ENCODE measurements around the gene NSMF.

NSMF gene

DNA sequence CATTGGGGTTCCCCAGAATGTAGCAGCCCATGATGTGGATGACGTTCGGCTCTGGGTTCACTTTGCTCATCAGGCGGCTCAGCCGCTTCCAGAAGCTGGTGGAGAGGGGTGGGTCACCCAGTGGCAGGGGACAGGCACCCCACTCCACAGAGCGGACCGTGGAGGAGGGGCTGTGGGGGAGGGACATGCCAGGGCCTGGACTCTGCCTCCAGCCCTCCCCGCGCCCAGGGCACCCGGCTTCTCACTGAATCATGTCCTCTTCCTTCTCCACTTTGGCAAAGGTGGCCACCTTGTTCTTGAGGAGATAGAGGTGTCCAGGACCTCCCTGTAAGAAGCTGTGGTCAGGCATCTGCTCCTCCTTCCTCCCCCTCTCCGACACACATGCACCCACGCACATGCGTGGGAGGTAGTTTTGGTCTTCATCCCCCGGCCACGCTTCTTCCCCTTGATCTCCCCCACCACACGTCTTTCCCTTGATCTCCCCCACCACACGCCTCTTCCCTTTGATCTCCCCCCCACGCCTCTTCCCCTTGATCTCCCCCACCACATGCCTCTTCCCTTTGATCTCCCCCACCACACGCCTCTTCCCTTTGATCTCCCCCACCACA is 9.1 kb downstream of the NSMF start:
- Histone ChIP-seq H3K9ac (ENCODE audit: low read depth, low read length, poor library complexity, severe bottlenecking) (no peak overlapping the region), H3K79me2 (ENCODE audit: insufficient read depth, low read length) (no peaks in the 10 kb centered on the region), H3K4me1 (ENCODE audit: insufficient read depth, low read length, poor library complexity, severe bottlenecking) (peaks cover 11% of the 10 kb centered on the region), H3F3A (ENCODE audit: low read depth) (no peaks in the 10 kb centered on the region), H3K27me3 (ENCODE audit: insufficient read depth, low read length, poor library complexity, severe bottlenecking) (no peaks in the 10 kb centered on the region), H3K9me3 (ENCODE audit: insufficient read depth, low read depth, low read length) (no peaks in the 10 kb centered on the region), H2AFZ (ENCODE audit: low read length) (no peak overlapping the region), H3K4me3 (ENCODE audit: low read length, poor library complexity, severe bottlenecking) (no peak overlapping the region), H4K20me1 (ENCODE audit: insufficient read depth, low read length, poor library complexity, severe bottlenecking) (no peaks in the 10 kb centered on the region), H3K36me3 (ENCODE audit: insufficient read depth, low read length) (no peaks in the 10 kb centered on the region), H3K4me2 (ENCODE audit: low read depth, low read length, poor library complexity, severe bottlenecking) (peak overlapping the region; percentile 20), H3K9me2 (replicated peaks; ENCODE audit: low read depth, low read length) (no peaks in the 10 kb centered on the region)
- no peak for TF ChIP-seq EZH2phosphoT487 (IDR thresholded peaks at IDR 0.05; ENCODE audit: borderline replicate concordance)
- TF ChIP-seq, protein P1, sequence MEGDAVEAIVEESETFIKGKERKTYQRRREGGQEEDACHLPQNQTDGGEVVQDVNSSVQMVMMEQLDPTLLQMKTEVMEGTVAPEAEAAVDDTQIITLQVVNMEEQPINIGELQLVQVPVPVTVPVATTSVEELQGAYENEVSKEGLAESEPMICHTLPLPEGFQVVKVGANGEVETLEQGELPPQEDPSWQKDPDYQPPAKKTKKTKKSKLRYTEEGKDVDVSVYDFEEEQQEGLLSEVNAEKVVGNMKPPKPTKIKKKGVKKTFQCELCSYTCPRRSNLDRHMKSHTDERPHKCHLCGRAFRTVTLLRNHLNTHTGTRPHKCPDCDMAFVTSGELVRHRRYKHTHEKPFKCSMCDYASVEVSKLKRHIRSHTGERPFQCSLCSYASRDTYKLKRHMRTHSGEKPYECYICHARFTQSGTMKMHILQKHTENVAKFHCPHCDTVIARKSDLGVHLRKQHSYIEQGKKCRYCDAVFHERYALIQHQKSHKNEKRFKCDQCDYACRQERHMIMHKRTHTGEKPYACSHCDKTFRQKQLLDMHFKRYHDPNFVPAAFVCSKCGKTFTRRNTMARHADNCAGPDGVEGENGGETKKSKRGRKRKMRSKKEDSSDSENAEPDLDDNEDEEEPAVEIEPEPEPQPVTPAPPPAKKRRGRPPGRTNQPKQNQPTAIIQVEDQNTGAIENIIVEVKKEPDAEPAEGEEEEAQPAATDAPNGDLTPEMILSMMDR (conservative IDR thresholded peaks at IDR 0.05; ENCODE audit: low read length) = no peak

DNA sequence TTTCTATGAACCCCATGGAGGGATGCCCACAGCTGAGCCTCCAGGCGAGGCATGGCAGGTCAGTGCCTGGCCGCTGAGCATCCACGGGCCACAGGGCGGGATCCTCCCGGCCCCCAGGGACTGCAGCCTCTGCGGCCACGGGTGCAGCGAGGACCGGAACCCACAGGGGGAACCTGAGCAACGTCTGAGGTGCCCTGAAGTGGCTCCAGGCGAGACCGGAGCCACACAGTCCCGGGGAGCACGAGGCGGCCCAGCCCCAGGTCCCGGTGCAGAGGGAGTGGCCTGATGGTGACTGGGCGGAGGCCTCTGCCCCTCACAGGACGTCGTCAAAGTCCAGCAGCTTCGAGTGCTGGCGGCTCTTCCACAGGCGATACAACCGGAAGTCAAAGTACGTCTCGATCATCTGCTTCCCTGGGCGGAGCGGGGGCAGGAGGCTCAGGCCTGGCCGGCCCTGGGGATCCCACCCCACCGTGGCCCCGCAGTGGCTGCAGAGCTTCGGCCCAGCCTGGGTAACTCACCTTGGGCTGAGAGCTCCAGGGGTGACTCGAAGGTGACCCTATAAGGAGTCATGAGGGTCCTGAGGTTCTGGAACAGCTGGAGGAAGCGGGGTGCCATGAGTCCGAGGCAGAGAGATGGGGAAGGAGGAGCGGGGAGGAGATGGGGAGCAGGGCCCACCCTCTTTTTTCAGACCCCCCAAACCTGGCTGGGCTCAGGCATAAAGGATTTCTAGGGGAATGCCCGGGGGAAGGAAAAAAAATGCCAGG is 9.9 kb downstream of the NSMF start:
- Histone ChIP-seq H3K79me2 (ENCODE audit: insufficient read depth, low read length) (no peaks in the 10 kb centered on the region), H3K36me3 (ENCODE audit: insufficient read depth, low read length) (no peaks in the 10 kb centered on the region), H3K9me3 (ENCODE audit: insufficient read depth, low read depth, low read length) (no peaks in the 10 kb centered on the region), H3K27me3 (ENCODE audit: insufficient read depth, low read length, poor library complexity, severe bottlenecking) (no peaks in the 10 kb centered on the region), H3K9ac (ENCODE audit: low read depth, low read length, poor library complexity, severe bottlenecking) (no peak overlapping the region), H3K4me1 (ENCODE audit: insufficient read depth, low read length, poor library complexity, severe bottlenecking) (peaks cover 12% of the 10 kb centered on the region), H4K20me1 (ENCODE audit: insufficient read depth, low read length, poor library complexity, severe bottlenecking) (no peaks in the 10 kb centered on the region), H3F3A (ENCODE audit: low read depth) (no peaks in the 10 kb centered on the region), H2AFZ (ENCODE audit: low read length) (no peak overlapping the region), H3K4me3 (ENCODE audit: low read length, poor library complexity, severe bottlenecking) (no peak overlapping the region), H3K9me2 (replicated peaks; ENCODE audit: low read depth, low read length) (no peaks in the 10 kb centered on the region), H3K4me2 (ENCODE audit: low read depth, low read length, poor library complexity, severe bottlenecking) (no peak overlapping the region)
- TF ChIP-seq, protein P1 (conservative IDR thresholded peaks at IDR 0.05; ENCODE audit: low read length) = no peak
- TF ChIP-seq EZH2phosphoT487 (IDR thresholded peaks at IDR 0.05; ENCODE audit: borderline replicate concordance) = no peak

DNA sequence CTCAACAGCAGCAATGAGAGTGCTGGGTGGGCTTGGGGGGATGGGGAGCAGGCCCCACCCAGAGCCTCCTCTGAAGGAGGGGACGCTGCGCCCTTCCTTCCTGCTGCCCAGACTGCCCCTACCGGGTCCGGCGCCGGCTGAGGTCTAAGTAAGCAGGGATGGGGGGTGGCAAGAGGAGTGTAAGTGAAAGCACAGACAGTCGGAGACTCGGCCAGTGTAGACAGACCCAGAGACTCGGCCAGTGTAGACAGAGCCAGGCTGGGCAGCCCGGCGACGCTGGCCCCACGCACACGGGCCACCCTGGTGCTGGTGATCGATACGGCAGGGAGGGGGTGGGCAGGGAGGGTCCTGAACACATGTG is 10.6 kb downstream of the NSMF start:
- H3K4me1 ChIP-seq (ENCODE audit: insufficient read depth, low read length, poor library complexity, severe bottlenecking) = peaks cover 12% of the 10 kb centered on the region

More for the DNA sequence above, 10.6 kb downstream of the NSMF start:
- TF ChIP-seq EZH2phosphoT487 (IDR thresholded peaks at IDR 0.05; ENCODE audit: borderline replicate concordance) = no peak
- TF ChIP-seq, protein P1 (conservative IDR thresholded peaks at IDR 0.05; ENCODE audit: low read length) = no peak
- Histone ChIP-seq H3K27me3 (ENCODE audit: insufficient read depth, low read length, poor library complexity, severe bottlenecking) (no peaks in the 10 kb centered on the region), H2AFZ (ENCODE audit: low read length) (no peak overlapping the region), H3K4me3 (ENCODE audit: low read length, poor library complexity, severe bottlenecking) (no peak overlapping the region), H3F3A (ENCODE audit: low read depth) (no peaks in the 10 kb centered on the region), H3K4me2 (ENCODE audit: low read depth, low read length, poor library complexity, severe bottlenecking) (no peak overlapping the region), H3K9ac (ENCODE audit: low read depth, low read length, poor library complexity, severe bottlenecking) (no peak overlapping the region), H3K9me2 (replicated peaks; ENCODE audit: low read depth, low read length) (no peaks in the 10 kb centered on the region), H3K9me3 (ENCODE audit: insufficient read depth, low read depth, low read length) (no peaks in the 10 kb centered on the region), H3K79me2 (ENCODE audit: insufficient read depth, low read length) (no peaks in the 10 kb centered on the region), H3K36me3 (ENCODE audit: insufficient read depth, low read length) (no peaks in the 10 kb centered on the region), H4K20me1 (ENCODE audit: insufficient read depth, low read length, poor library complexity, severe bottlenecking) (no peaks in the 10 kb centered on the region)
